GM03348 (cell line): ENCODE measurements around the gene PYDC1.
"Not testable (repeated sequence)": the region's sequence is repeated elsewhere in the genome, so short reads cannot be mapped to it uniquely, and the experiment has no call there.

Experiments used
- DNase-seq: peaks from one replicate; pipeline ENCODE4 v3.0.0; 2012; ENCODE audit warnings: low spot score

PYDC1 gene

GRCh38 chr16:31216422-31217135 is at the start of gene PYDC1:
TSS of gene PYDC1 (minus strand) at chr16:31217135. CDS start at chr16:31217028, 107 bp downstream.
- peak; percentile 17 for DNase-seq

- peak; percentile 44 for DNase-seq
These were observed 48.7 kb upstream of the PYDC1 start for GRCh38 chr16:31265329-31266245.

- DNase-seq = no peak
These were observed 45.1 kb upstream of the PYDC1 start for GRCh38 chr16:31262084-31262483.

GRCh38 chr16:31260136-31260931 is 43.4 kb upstream of the PYDC1 start:
- DNase-seq = no peak

GRCh38 chr16:31258366-31258765 is 41.4 kb upstream of the PYDC1 start:
- DNase-seq = no peak

- DNase-seq = no peak
These were observed 39.5 kb upstream of the PYDC1 start for GRCh38 chr16:31256466-31256865.

GRCh38 chr16:31253642-31254045 is 36.7 kb upstream of the PYDC1 start:
- no peak for DNase-seq

- no peak for DNase-seq
These were observed 34.5 kb upstream of the PYDC1 start for GRCh38 chr16:31251435-31251834.

- DNase-seq = no peak
These were observed 33.9 kb upstream of the PYDC1 start for GRCh38 chr16:31250782-31251384.

GRCh38 chr16:31248344-31248743 is 31.4 kb upstream of the PYDC1 start:
- no peak for DNase-seq

GRCh38 chr16:31246296-31246695 is 29.4 kb upstream of the PYDC1 start:
- no peak for DNase-seq

GRCh38 chr16:31245598-31245997 is 28.7 kb upstream of the PYDC1 start:
- DNase-seq = not testable (repeated sequence)

GRCh38 chr16:31243734-31244670 is 27.1 kb upstream of the PYDC1 start:
- no peak for DNase-seq

- no peak for DNase-seq
These were observed 25.3 kb upstream of the PYDC1 start for GRCh38 chr16:31242206-31242605.

GRCh38 chr16:31238041-31238440 is 21.1 kb upstream of the PYDC1 start:
- no peak for DNase-seq

- DNase-seq = no peak
These were observed 12.6 kb upstream of the PYDC1 start for GRCh38 chr16:31229501-31229900.

- DNase-seq = no peak
These were observed 11.3 kb upstream of the PYDC1 start for GRCh38 chr16:31228206-31228605.

GRCh38 chr16:31225193-31225592 is 8.3 kb upstream of the PYDC1 start:
- peak; percentile 2 for DNase-seq

- DNase-seq = peak; percentile 3
These were observed 7.4 kb upstream of the PYDC1 start for GRCh38 chr16:31224092-31224955.

GRCh38 chr16:31223044-31223443 is 6.1 kb upstream of the PYDC1 start:
- DNase-seq = peak; percentile 2
